Karpas-422 (cell line): ENCODE measurements around the gene LSM14B. TPM values are rescaled to one million over a fixed set of nuclear protein-coding genes. Genes with fewer than 3 reads are reported as not detected.

Experiments
- DNase-seq: peaks from one replicate; pipeline ENCODE4 v3.0.0-alpha.2; 2015
- H2AFZ ChIP-seq: fragments of 200-600 bp; sonication (generic); 2 replicates; pipeline ENCODE4 v1.6.1; 2014; ENCODE audit warnings: antibody characterized with exemption, low read length, mixed read lengths
- H3K27ac ChIP-seq: fragments of 200-600 bp; sonication (generic); 2 replicates; pipeline ENCODE4 v1.5.1; 2014; ENCODE audit warnings: mild to moderate bottlenecking, low read length, moderate library complexity
- H3K27me3 ChIP-seq: fragments of 200-600 bp; sonication (generic); 2 replicates; pipeline ENCODE4 v1.6.1; 2014; ENCODE audit warnings: low read length, mixed read lengths
- H3K36me3 ChIP-seq: fragments of 200-600 bp; sonication (generic); 2 replicates; pipeline ENCODE4 v1.6.1; 2014; ENCODE audit warnings: low read length, mixed read lengths; ENCODE audit not compliant: insufficient read depth
- H3K4me1 ChIP-seq: fragments of 200-600 bp; sonication (generic); 2 replicates; pipeline ENCODE4 v1.6.1; 2014; ENCODE audit warnings: mild to moderate bottlenecking, low read length, mixed read lengths
- H3K4me2 ChIP-seq: fragments of 200-600 bp; sonication (generic); 2 replicates; pipeline ENCODE4 v1.6.1; 2014; ENCODE audit warnings: low read length, low read depth, mild to moderate bottlenecking; ENCODE audit not compliant: poor library complexity, severe bottlenecking
- H3K4me3 ChIP-seq: fragments of 200-600 bp; sonication (generic); 2 replicates; pipeline ENCODE4 v1.5.1; 2014; ENCODE audit warnings: mild to moderate bottlenecking, antibody characterized with exemption, low read length, mixed read lengths
- H3K79me2 ChIP-seq: fragments of 200-600 bp; sonication (generic); 2 replicates; pipeline ENCODE4 v1.6.1; 2014; ENCODE audit warnings: mild to moderate bottlenecking, low read length, mixed read lengths
- H3K9ac ChIP-seq: fragments of 200-600 bp; sonication (generic); 2 replicates; pipeline ENCODE4 v1.6.0; 2014; ENCODE audit warnings: low read length
- H3K9me2 ChIP-seq: fragments of 200-600 bp; sonication (generic), shearing (Covaris generic); replicated peaks from 2 replicates; pipeline ENCODE4 v1.6.0; 2014; ENCODE audit warnings: mild to moderate bottlenecking, low read length, moderate library complexity; ENCODE audit not compliant: insufficient read depth
- H3K9me3 ChIP-seq: fragments of 300-700, 200-600 bp; sonication (generic); 2 replicates; pipeline ENCODE4 v1.6.1; 2014; ENCODE audit warnings: low read length, mixed read lengths
- H4K20me1 ChIP-seq: fragments of 200-600 bp; sonication (generic); 2 replicates; pipeline ENCODE4 v1.6.1; 2014; ENCODE audit warnings: mild to moderate bottlenecking, antibody characterized with exemption, low read length, low read depth; ENCODE audit not compliant: insufficient read depth
- total RNA-seq: library from RNA; depleted of rRNA; stranded (reverse); fragments of >200 nt; shearing (Covaris generic); gene quantifications from 2 replicates; pipeline ENCODE4 v1.2.3, GENCODE V29; 2014; ENCODE audit warnings: low replicate concordance

The LSM14B gene
- total RNA-seq, 1 experiment from 2014 or later = 16.1 TPM

GRCh38 chr20:62122654-62123449 is 577 bp downstream of the LSM14B start:
- peak overlapping the region; percentile 76 for H3K4me3 ChIP-seq
- H3K9ac ChIP-seq = peak overlapping the region; percentile 89
- H3K4me1 ChIP-seq = peaks cover 24% of the 10 kb centered on the region
- H3K36me3 ChIP-seq = peaks cover 14% of the 10 kb centered on the region; the same call in 1 of the 2 replicates
- H4K20me1 ChIP-seq = peaks cover 16% of the 10 kb centered on the region
- no peak overlapping the region for H3K27ac ChIP-seq
- H3K27me3 ChIP-seq = no peaks in the 10 kb centered on the region; the same call in 1 of the 2 replicates
- no peaks in the 10 kb centered on the region for H3K9me2 ChIP-seq
- H2AFZ ChIP-seq = no peak overlapping the region
- H3K79me2 ChIP-seq = peaks cover 28% of the 10 kb centered on the region
- peak; percentile 74 for DNase-seq
- no peaks in the 10 kb centered on the region for H3K9me3 ChIP-seq
- H3K4me2 ChIP-seq = peak overlapping the region; percentile 92

GRCh38 chr20:62123450-62124118 is 1.3 kb downstream of the LSM14B start:
- Histone ChIP-seq H3K9me3 (no peaks in the 10 kb centered on the region), H3K27me3 (no peaks in the 10 kb centered on the region), H3K9ac (peak overlapping the region; percentile 89), H3K4me3 (peak overlapping the region; percentile 76), H3K4me2 (peak overlapping the region; percentile 92), H2AFZ (no peak overlapping the region), H3K27ac (no peak overlapping the region), H3K9me2 (no peaks in the 10 kb centered on the region), H3K4me1 (peaks cover 24% of the 10 kb centered on the region), H4K20me1 (peaks cover 16% of the 10 kb centered on the region), H3K36me3 (peaks cover 14% of the 10 kb centered on the region; the same call in 1 of the 2 replicates), H3K79me2 (peaks cover 28% of the 10 kb centered on the region)
- no peak for DNase-seq

GRCh38 chr20:62126141-62126540 is 3.9 kb downstream of the LSM14B start:
- H3K9ac ChIP-seq = no peak overlapping the region
- peaks cover 16% of the 10 kb centered on the region for H4K20me1 ChIP-seq
- no peaks in the 10 kb centered on the region for H3K9me3 ChIP-seq
- no peaks in the 10 kb centered on the region for H3K27me3 ChIP-seq
- no peak overlapping the region for H3K4me3 ChIP-seq
- no peak overlapping the region for H3K4me2 ChIP-seq
- peaks cover 29% of the 10 kb centered on the region for H3K36me3 ChIP-seq
- H2AFZ ChIP-seq = no peak overlapping the region
- H3K4me1 ChIP-seq = peaks cover 22% of the 10 kb centered on the region
- H3K79me2 ChIP-seq = peaks cover 28% of the 10 kb centered on the region
- no peak for DNase-seq
- H3K9me2 ChIP-seq = no peaks in the 10 kb centered on the region
- H3K27ac ChIP-seq = no peak overlapping the region

GRCh38 chr20:62127799-62128198 is 5.5 kb downstream of the LSM14B start:
- H3K27me3 ChIP-seq = no peaks in the 10 kb centered on the region

GRCh38 chr20:62128502-62128901 is 6.2 kb downstream of the LSM14B start:
- Histone ChIP-seq H3K36me3 (peaks cover 34% of the 10 kb centered on the region), H3K4me1 (peaks cover 18% of the 10 kb centered on the region), H3K27ac (no peak overlapping the region)

More at GRCh38 chr20:62127799-62128198, 5.5 kb downstream of the LSM14B start:
- Histone ChIP-seq H3K9me3 (no peaks in the 10 kb centered on the region), H3K9me2 (no peaks in the 10 kb centered on the region), H2AFZ (no peak overlapping the region), H3K36me3 (peaks cover 30% of the 10 kb centered on the region), H3K4me3 (no peak overlapping the region), H3K4me2 (no peak overlapping the region), H3K79me2 (peaks cover 25% of the 10 kb centered on the region), H3K4me1 (peaks cover 16% of the 10 kb centered on the region), H3K27ac (no peak overlapping the region), H4K20me1 (peaks cover 21% of the 10 kb centered on the region), H3K9ac (no peak overlapping the region)
- no peak for DNase-seq

GRCh38 chr20:62129731-62130531 is 7.7 kb downstream of the LSM14B start:
- H3K4me3 ChIP-seq = no peak overlapping the region
- no peak for DNase-seq
- peaks cover 24% of the 10 kb centered on the region for H3K4me1 ChIP-seq
- no peaks in the 10 kb centered on the region for H3K27me3 ChIP-seq
- 0 out of 2 replicates have a peak, but pooled peaks cover 6% of the 10 kb centered on the region for H3K79me2 ChIP-seq
- H3K27ac ChIP-seq = no peak overlapping the region
- H3K4me2 ChIP-seq = no peak overlapping the region
- no peaks in the 10 kb centered on the region for H3K9me3 ChIP-seq
- H2AFZ ChIP-seq = no peak overlapping the region
- no peak overlapping the region for H3K9ac ChIP-seq
- peaks cover 11% of the 10 kb centered on the region; the same call in 1 of the 2 replicates for H4K20me1 ChIP-seq
- peaks cover 37% of the 10 kb centered on the region for H3K36me3 ChIP-seq
- H3K9me2 ChIP-seq = no peaks in the 10 kb centered on the region

More at GRCh38 chr20:62128502-62128901, 6.2 kb downstream of the LSM14B start:
- Histone ChIP-seq H3K9me2 (no peaks in the 10 kb centered on the region), H3K4me3 (no peak overlapping the region), H3K9me3 (no peaks in the 10 kb centered on the region), H2AFZ (no peak overlapping the region), H4K20me1 (peaks cover 21% of the 10 kb centered on the region), H3K9ac (no peak overlapping the region), H3K79me2 (peaks cover 18% of the 10 kb centered on the region), H3K27me3 (no peaks in the 10 kb centered on the region), H3K4me2 (no peak overlapping the region)
- no peak for DNase-seq

GRCh38 chr20:62131560-62132320 is 9.5 kb downstream of the LSM14B start:
- Histone ChIP-seq H3K4me2 (no peak overlapping the region), H3K27ac (no peak overlapping the region), H4K20me1 (0 out of 2 replicates have a peak, but pooled peaks cover 11% of the 10 kb centered on the region)

More at GRCh38 chr20:62131560-62132320, 9.5 kb downstream of the LSM14B start:
- Histone ChIP-seq H3K79me2 (no peaks in the 10 kb centered on the region), H3K9me2 (no peaks in the 10 kb centered on the region), H3K4me1 (peaks cover 27% of the 10 kb centered on the region), H3K27me3 (no peaks in the 10 kb centered on the region), H3K9ac (no peak overlapping the region), H2AFZ (no peak overlapping the region), H3K36me3 (peaks cover 50% of the 10 kb centered on the region), H3K9me3 (no peaks in the 10 kb centered on the region), H3K4me3 (no peak overlapping the region)
- DNase-seq = no peak
